NT2/D1 (cell line): Measurements from ENCODE around the gene LBP.
"Not testable (repeated sequence)": the region's sequence is repeated elsewhere in the genome, so short reads cannot be mapped to it uniquely, and the experiment has no call there.

Experiments
- DNase-seq: peaks from one replicate; pipeline ENCODE4 v3.0.0-alpha.2; 2011; ENCODE audit warnings: low read depth, low spot score
- H3K27me3 ChIP-seq: 2 replicates; pipeline ENCODE4 v1.6.0; 2011; ENCODE audit warnings: mild to moderate bottlenecking; ENCODE audit not compliant: insufficient read length, insufficient read depth
- H3K36me3 ChIP-seq: 2 replicates; pipeline ENCODE4 v1.6.1; 2011; ENCODE audit warnings: mild to moderate bottlenecking, low read length, mixed read lengths; ENCODE audit not compliant: insufficient read depth, insufficient read length
- H3K4me1 ChIP-seq: 2 replicates; pipeline ENCODE4 v1.5.1; 2011; ENCODE audit not compliant: insufficient read depth, insufficient read length
- H3K4me3 ChIP-seq: 2 replicates; pipeline ENCODE4 v1.5.1; 2011; ENCODE audit warnings: low read depth; ENCODE audit not compliant: insufficient read length
- H3K9ac ChIP-seq: 2 replicates; pipeline ENCODE4 v1.6.0; 2011; ENCODE audit warnings: low read depth; ENCODE audit not compliant: insufficient read length
- H3K9me3 ChIP-seq: 2 replicates; pipeline ENCODE4 v1.5.1; 2011; ENCODE audit warnings: mild to moderate bottlenecking, low read length; ENCODE audit not compliant: insufficient read depth
- SUZ12 ChIP-seq: IDR thresholded peaks from 2 replicates; pipeline ENCODE4 v1.6.1; 2011; ENCODE audit not compliant: insufficient read length, insufficient read depth; ENCODE audit errors: extremely low read depth
- YY1 ChIP-seq: IDR thresholded peaks from 2 replicates; pipeline ENCODE4 v1.6.1; 2011; ENCODE audit not compliant: insufficient read length, insufficient read depth
- ZNF274 ChIP-seq: IDR thresholded peaks from 2 replicates; pipeline ENCODE4 v1.6.1; 2011; ENCODE audit warnings: mild to moderate bottlenecking, low read depth, low read length

Gene LBP

DNA sequence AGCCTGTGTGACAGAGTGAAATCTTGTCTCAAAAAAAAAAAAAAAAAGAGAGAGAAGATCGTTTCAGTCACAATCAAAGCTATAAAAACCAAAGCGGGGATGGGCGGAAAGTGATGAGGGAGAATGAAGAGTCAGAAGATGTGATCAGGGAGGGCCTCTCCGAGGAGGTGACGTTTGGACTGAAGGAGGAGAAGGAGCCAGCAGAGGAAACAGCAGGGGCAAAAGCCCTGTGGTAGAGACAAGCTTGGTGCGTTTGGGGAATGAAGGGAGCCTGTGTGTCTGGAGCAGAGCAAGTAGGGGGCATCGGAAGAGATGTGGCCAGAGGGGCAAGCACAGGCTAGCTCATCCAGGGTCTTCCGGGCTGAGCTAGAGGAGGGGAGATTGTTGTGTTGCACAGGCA, 14.5 kb upstream of the LBP start:
- Histone ChIP-seq H3K4me3 (no peak overlapping the region), H3K27me3 (no peaks in the 10 kb centered on the region), H3K9ac (no peak overlapping the region), H3K9me3 (no peaks in the 10 kb centered on the region), H3K4me1 (no peaks in the 10 kb centered on the region), H3K36me3 (no peaks in the 10 kb centered on the region)
- no peak for DNase-seq
- TF ChIP-seq ZNF274 (no peak), SUZ12 (no peak), YY1 (no peak)

GRCh38 chr20:38334016-38334415, 12.3 kb upstream of the LBP start:
- H3K4me1 ChIP-seq: no peaks in the 10 kb centered on the region
- no peak for TF ChIP-seq YY1
- no peak for TF ChIP-seq ZNF274
- no peak for TF ChIP-seq SUZ12
- DNase-seq: no peak
- H3K36me3 ChIP-seq: no peaks in the 10 kb centered on the region
- no peaks in the 10 kb centered on the region for H3K27me3 ChIP-seq
- no peak overlapping the region for H3K9ac ChIP-seq
- H3K9me3 ChIP-seq: peaks cover 12% of the 10 kb centered on the region; the same call in 1 of the 2 replicates
- no peak overlapping the region for H3K4me3 ChIP-seq

GRCh38 chr20:38336726-38337125, 9.6 kb upstream of the LBP start:
- peaks cover 2% of the 10 kb centered on the region for H3K4me1 ChIP-seq
- H3K9me3 ChIP-seq: peaks cover 12% of the 10 kb centered on the region; the same call in 1 of the 2 replicates
- no peaks in the 10 kb centered on the region for H3K36me3 ChIP-seq
- H3K4me3 ChIP-seq: no peak overlapping the region
- TF ChIP-seq SUZ12: no peak
- TF ChIP-seq ZNF274: no peak
- no peak for TF ChIP-seq YY1
- H3K27me3 ChIP-seq: no peaks in the 10 kb centered on the region
- no peak overlapping the region for H3K9ac ChIP-seq
- no peak for DNase-seq

DNA sequence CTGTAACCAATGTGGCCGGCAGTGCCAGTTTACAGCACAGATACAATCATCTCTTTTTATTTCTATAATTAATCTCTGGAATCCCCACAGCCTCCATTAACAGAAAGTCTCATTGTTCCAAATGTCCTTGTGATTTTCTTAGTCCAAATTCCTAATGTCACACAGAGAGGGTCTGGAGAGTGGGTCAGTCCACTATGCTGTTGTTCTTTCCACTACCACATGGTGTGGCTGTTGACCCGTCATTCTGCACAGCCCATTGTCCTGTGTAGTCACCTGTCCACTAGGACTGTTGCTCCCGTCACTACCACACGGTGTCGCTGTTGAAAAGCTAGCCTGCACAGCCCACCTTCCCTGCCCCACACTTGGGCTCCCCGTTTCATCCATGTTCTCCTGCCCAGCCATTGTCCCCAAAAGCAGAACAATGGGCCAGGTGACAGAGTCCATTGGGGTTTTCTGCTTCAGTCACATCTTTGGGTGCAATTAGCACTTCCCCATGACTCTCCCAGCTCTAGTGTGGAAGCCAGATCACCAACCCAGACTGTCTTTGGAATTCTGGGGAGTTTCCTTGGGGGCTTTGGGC, 8.6 kb upstream of the LBP start:
- peak; percentile 93 for DNase-seq
- Histone ChIP-seq H3K9me3 (peaks cover 12% of the 10 kb centered on the region; the same call in 1 of the 2 replicates), H3K4me1 (peaks cover 6% of the 10 kb centered on the region)

GRCh38 chr20:38338849-38339520, 7.3 kb upstream of the LBP start:
- Histone ChIP-seq H3K36me3 (no peaks in the 10 kb centered on the region), H3K4me1 (peaks cover 16% of the 10 kb centered on the region), H3K9ac (no peak overlapping the region), H3K9me3 (peaks cover 12% of the 10 kb centered on the region; the same call in 1 of the 2 replicates), H3K4me3 (no peak overlapping the region), H3K27me3 (no peaks in the 10 kb centered on the region)
- no peak for DNase-seq
- TF ChIP-seq YY1 (no peak), SUZ12 (no peak), ZNF274 (no peak)

More for the DNA sequence above, 8.6 kb upstream of the LBP start:
- no peak for TF ChIP-seq ZNF274
- Histone ChIP-seq H3K36me3 (no peaks in the 10 kb centered on the region), H3K9ac (no peak overlapping the region), H3K27me3 (no peaks in the 10 kb centered on the region), H3K4me3 (no peak overlapping the region)

DNA sequence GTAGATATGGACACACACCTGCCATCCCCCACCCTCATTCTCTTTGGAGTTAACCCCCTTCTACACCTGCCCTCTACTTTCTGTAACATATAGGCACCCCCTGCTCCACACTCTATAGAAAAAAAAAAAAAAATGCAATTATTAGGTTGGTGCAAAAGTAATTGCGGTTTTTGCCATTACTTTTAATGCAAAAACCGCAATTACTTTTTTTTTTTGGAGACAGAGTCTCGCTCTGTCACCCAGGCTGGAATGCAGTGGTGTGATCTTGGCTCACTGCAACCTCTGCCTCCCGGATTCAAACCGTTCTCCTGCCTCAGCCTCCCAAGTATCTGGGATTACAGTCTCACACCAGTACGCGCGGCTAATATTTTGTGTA, 6.8 kb upstream of the LBP start:
- H3K9ac ChIP-seq, H3K27me3 ChIP-seq, DNase-seq: not testable (repeated sequence)

DNA sequence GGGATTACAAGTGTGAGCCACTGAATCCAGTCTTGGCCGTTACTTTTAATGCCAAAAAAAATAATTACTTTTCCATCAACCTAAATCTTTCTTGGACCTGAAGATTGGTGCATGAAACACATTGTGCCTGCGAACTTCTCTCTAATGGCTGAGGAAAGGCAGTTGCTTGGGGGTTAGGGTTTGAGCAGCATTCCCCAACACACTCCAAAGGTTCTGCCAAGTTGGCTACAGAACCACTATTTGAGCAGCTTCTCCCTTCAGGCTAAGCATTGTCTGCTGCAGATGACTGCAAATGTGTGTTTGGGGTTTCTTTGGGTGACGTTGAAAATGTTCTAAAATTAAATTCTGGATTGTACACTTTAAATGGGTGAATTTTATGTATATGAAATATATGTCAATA, 6.3 kb upstream of the LBP start:
- H3K36me3 ChIP-seq: no peaks in the 10 kb centered on the region
- H3K9ac ChIP-seq: no peak overlapping the region
- no peak overlapping the region for H3K4me3 ChIP-seq
- TF ChIP-seq SUZ12 (no peak), ZNF274 (no peak), YY1 (no peak)
- peaks cover 18% of the 10 kb centered on the region for H3K4me1 ChIP-seq
- H3K27me3 ChIP-seq: no peaks in the 10 kb centered on the region
- DNase-seq: no peak
- H3K9me3 ChIP-seq: peaks cover 12% of the 10 kb centered on the region; the same call in 1 of the 2 replicates

More for the DNA sequence above, 6.8 kb upstream of the LBP start:
- not testable (repeated sequence) for H3K36me3 ChIP-seq, H3K4me3 ChIP-seq
- Histone ChIP-seq H3K9me3 (peaks cover 12% of the 10 kb centered on the region; the same call in 1 of the 2 replicates), H3K4me1 (peaks cover 18% of the 10 kb centered on the region)

GRCh38 chr20:38340693-38341092, 5.6 kb upstream of the LBP start:
- H3K4me1 ChIP-seq: peaks cover 18% of the 10 kb centered on the region
- no peak overlapping the region for H3K9ac ChIP-seq
- no peaks in the 10 kb centered on the region for H3K36me3 ChIP-seq
- no peak overlapping the region for H3K4me3 ChIP-seq
- no peaks in the 10 kb centered on the region for H3K27me3 ChIP-seq
- TF ChIP-seq ZNF274 (no peak), SUZ12 (no peak), YY1 (no peak)
- H3K9me3 ChIP-seq: peaks cover 12% of the 10 kb centered on the region; the same call in 1 of the 2 replicates
- no peak for DNase-seq
